Right atrium auricular region (tissue), 2 donors: ENCODE data around the gene AMBRA1. TPM values are rescaled to one million over a fixed set of nuclear protein-coding genes. Genes with fewer than 3 reads are reported as not detected.

Experiments used
- DNase-seq: peaks from one replicate; pipeline ENCODE4 v3.0.0-alpha.2; 2019; ENCODE audit warnings: low spot score
- H3K27ac ChIP-seq, 2 donors: fragments of 200-600 bp; sonication (generic); 1 replicate in 1 of 2; 2 replicates in 1 of 2; pipeline ENCODE4 v1.5.1; 2016 to 2019
- H3K27me3 ChIP-seq, 2 donors: fragments of 200-600 bp; sonication (generic); one replicate each; pipeline versions ENCODE4 v1.5.1 to v1.6.0; 2017 to 2019
- H3K36me3 ChIP-seq: fragments of 200-600 bp; sonication (generic); one replicate; pipeline ENCODE4 v1.5.1; 2016
- H3K4me1 ChIP-seq, 2 donors: fragments of 200-600 bp; sonication (generic); one replicate each; pipeline versions ENCODE4 v1.5.1 to v1.6.0; 2017 to 2019
- H3K4me3 ChIP-seq, 2 donors: fragments of 200-600 bp; sonication (generic); 1 replicate in 1 of 2; 2 replicates in 1 of 2; pipeline ENCODE4 v1.5.1; 2017 to 2019; ENCODE audit warnings: mild to moderate bottlenecking in 1 of 2, moderate library complexity in 1 of 2
- H3K9me3 ChIP-seq, 2 donors: fragments of 200-600 bp; sonication (generic); one replicate each; pipeline ENCODE4 v1.5.1; 2019
- CTCF ChIP-seq, 2 donors: fragments of 200-600 bp; sonication (generic); IDR thresholded peaks; one replicate each; pipeline ENCODE4 v1.5.1; 2019; ENCODE audit warnings: antibody characterized with exemption in 2 of 2
- total RNA-seq, 2 donors: library from RNA; depleted of rRNA; stranded (reverse); fragments of >200 nt; gene quantifications; one replicate each; pipeline ENCODE4 v1.1.0, GENCODE V29; 2016

The AMBRA1 gene
- total RNA-seq, 2 donors from 2014 or later, result 16.8 to 22.0 TPM

- Histone ChIP-seq H3K9me3 (no peaks in the 10 kb centered on the region), H3K27me3 (no peaks in the 10 kb centered on the region), H3K36me3 (peaks cover 26% of the 10 kb centered on the region), H3K27ac (no peak overlapping the region), H3K4me3 (no peak overlapping the region), H3K4me1 (peaks cover 0 to 14% of the 10 kb centered on the region in 2 donors)
- TF ChIP-seq CTCF (IDR thresholded peaks at IDR 0.05), result no peak
- no peak for DNase-seq
Measured at GRCh38 chr11:46436113-46436512, 157.7 kb downstream of the AMBRA1 start.

- TF ChIP-seq CTCF (IDR thresholded peaks at IDR 0.05), result no peak
- DNase-seq, result no peak
- Histone ChIP-seq H3K9me3 (no peaks in the 10 kb centered on the region), H3K27ac (no peak overlapping the region), H3K4me3 (no peak overlapping the region), H3K36me3 (peaks cover 30% of the 10 kb centered on the region), H3K27me3 (no peaks in the 10 kb centered on the region), H3K4me1 (peaks cover 0 to 14% of the 10 kb centered on the region in 2 donors)
Measured at GRCh38 chr11:46435679-46436078, 158.1 kb downstream of the AMBRA1 start.

GRCh38 chr11:46431211-46431610 is 162.6 kb downstream of the AMBRA1 start:
- Histone ChIP-seq H3K36me3 (peaks cover 45% of the 10 kb centered on the region), H3K27me3 (no peaks in the 10 kb centered on the region)
- DNase-seq, result no peak

GRCh38 chr11:46429717-46430116 is 164.1 kb downstream of the AMBRA1 start:
- no peak overlapping the region for H3K4me3 ChIP-seq
- DNase-seq, result no peak
- H3K27ac ChIP-seq, result no peak overlapping the region
- no peaks in the 10 kb centered on the region for H3K9me3 ChIP-seq
- H3K4me1 ChIP-seq, result no peaks in the 10 kb centered on the region
- H3K27me3 ChIP-seq, result no peaks in the 10 kb centered on the region
- TF ChIP-seq CTCF (IDR thresholded peaks at IDR 0.05), result no peak
- H3K36me3 ChIP-seq, result peaks cover 47% of the 10 kb centered on the region

More at GRCh38 chr11:46431211-46431610, 162.6 kb downstream of the AMBRA1 start:
- Histone ChIP-seq H3K4me1 (peaks cover 0 to 4% of the 10 kb centered on the region in 2 donors), H3K27ac (no peak overlapping the region), H3K9me3 (no peaks in the 10 kb centered on the region), H3K4me3 (no peak overlapping the region)
- no peak for TF ChIP-seq CTCF (IDR thresholded peaks at IDR 0.05)

- no peak for DNase-seq
- H3K27ac ChIP-seq, result no peak overlapping the region
- H3K27me3 ChIP-seq, result no peaks in the 10 kb centered on the region
- peaks cover 32% of the 10 kb centered on the region for H3K36me3 ChIP-seq
- no peak for TF ChIP-seq CTCF (IDR thresholded peaks at IDR 0.05)
- H3K4me1 ChIP-seq, result no peaks in the 10 kb centered on the region
- no peak overlapping the region for H3K4me3 ChIP-seq
- no peaks in the 10 kb centered on the region for H3K9me3 ChIP-seq
Measured at GRCh38 chr11:46427364-46427763, 166.5 kb downstream of the AMBRA1 start.

- Histone ChIP-seq H3K27ac (no peak overlapping the region), H3K9me3 (no peaks in the 10 kb centered on the region), H3K4me1 (no peaks in the 10 kb centered on the region), H3K27me3 (no peaks in the 10 kb centered on the region), H3K36me3 (peaks cover 29% of the 10 kb centered on the region), H3K4me3 (no peak overlapping the region)
- peak; percentile 28 for DNase-seq
- TF ChIP-seq CTCF (IDR thresholded peaks at IDR 0.05), result no peak
Measured at GRCh38 chr11:46426233-46426991, 167.4 kb downstream of the AMBRA1 start.
